WTC11 (cell line): ENCODE data around the gene POC1A. TPM values are rescaled to one million over a fixed set of nuclear protein-coding genes. Genes with fewer than 3 reads are reported as not detected.

ENCODE experiments used
- ATAC-seq: fragments of 200-7000 bp; cut with Tn5 transposase; 2 replicates; pipeline ENCODE4 v1.10.0; 2021; ENCODE audit warnings: mild to moderate bottlenecking, moderate library complexity
- CTCF ChIA-PET: fragments of 300-600 bp; sonication (Branson Sonifier 250); formaldehyde crosslinking; loops from one replicate; lab custom pipeline; 2021; ENCODE audit warnings: antibody characterized with exemption; lab: Charles Lee
- POLR2A ChIA-PET: fragments of 350-600 bp; sonication (Branson Sonifier 250); formaldehyde crosslinking; loops from one replicate; lab custom pipeline; 2021; ENCODE audit warnings: antibody characterized with exemption; lab: Charles Lee
- DNase-seq: peaks from one replicate; pipeline ENCODE4 v3.0.0; 2021; ENCODE audit warnings: low spot score
- H3K27ac Mint-ChIP-seq: 2 replicates; pipeline ENCODE4 v1.8.0; 2021; ENCODE audit warnings: mixed read lengths
- H3K27me3 Mint-ChIP-seq: 2 replicates; pipeline ENCODE4 v1.8.0; 2021; ENCODE audit warnings: low read depth, mild to moderate bottlenecking, moderate library complexity, mixed read lengths
- H3K36me3 Mint-ChIP-seq: 2 replicates; pipeline ENCODE4 v1.8.0; 2021; ENCODE audit warnings: mixed read lengths
- H3K4me1 Mint-ChIP-seq: 2 replicates; pipeline ENCODE4 v1.8.0; 2022; ENCODE audit warnings: mixed read lengths
- H3K4me3 Mint-ChIP-seq: 2 replicates; pipeline ENCODE4 v1.8.0; 2021; ENCODE audit warnings: mild to moderate bottlenecking, moderate library complexity, mixed read lengths
- H3K9me3 Mint-ChIP-seq: 2 replicates; pipeline ENCODE4 v1.8.0; 2021; ENCODE audit warnings: mixed read lengths
- AFF4 ChIP-seq: sonication (generic); formaldehyde crosslinking; IDR thresholded peaks from 2 replicates; pipeline ENCODE4 v1.8.1; 2023; ENCODE audit warnings: mild to moderate bottlenecking, missing genetic modification reagents, borderline replicate concordance
- E2F1 ChIP-seq: sonication (generic); formaldehyde crosslinking; IDR thresholded peaks from 2 replicates; pipeline ENCODE4 v1.8.0; 2022; ENCODE audit warnings: mild to moderate bottlenecking, missing genetic modification reagents
- ELF4 ChIP-seq: sonication (generic); formaldehyde crosslinking; IDR thresholded peaks from 2 replicates; pipeline ENCODE4 v1.8.1; 2022; ENCODE audit warnings: low read depth, mild to moderate bottlenecking, moderate library complexity, missing genetic modification reagents
- EMX1 ChIP-seq: fragments of 250-450 bp; sonication (Bioruptor Pico); IDR thresholded peaks from 2 replicates; pipeline ENCODE4 v1.8.0; 2021; ENCODE audit warnings: mild to moderate bottlenecking
- FOXP4 ChIP-seq: sonication (generic); formaldehyde crosslinking; IDR thresholded peaks from 2 replicates; pipeline ENCODE4 v1.8.0; 2022; ENCODE audit warnings: mild to moderate bottlenecking, missing genetic modification reagents
- KAT7 ChIP-seq: sonication (generic); formaldehyde crosslinking; IDR thresholded peaks from 2 replicates; pipeline ENCODE4 v1.8.1; 2023; ENCODE audit warnings: missing genetic modification reagents, mild to moderate bottlenecking, borderline replicate concordance
- MAX ChIP-seq: sonication (generic); formaldehyde crosslinking; IDR thresholded peaks from 2 replicates; pipeline ENCODE4 v1.8.0; 2022; ENCODE audit warnings: mild to moderate bottlenecking, missing genetic modification reagents
- NFATC4 ChIP-seq: fragments of 250-450 bp; sonication (Bioruptor Pico); IDR thresholded peaks from 2 replicates; pipeline ENCODE4 v1.9.0; 2021; ENCODE audit warnings: mild to moderate bottlenecking
- NR1H2 ChIP-seq: sonication (generic); formaldehyde crosslinking; IDR thresholded peaks from 2 replicates; pipeline ENCODE4 v1.9.0; 2021; ENCODE audit warnings: mild to moderate bottlenecking, moderate library complexity, missing genetic modification reagents
- PREB ChIP-seq: sonication (generic); formaldehyde crosslinking; IDR thresholded peaks from 2 replicates; pipeline ENCODE4 v1.8.1; 2022; ENCODE audit warnings: mild to moderate bottlenecking, missing genetic modification reagents, moderate library complexity, borderline replicate concordance
- PRRX2 ChIP-seq: fragments of 250-450 bp; sonication (Bioruptor Pico); IDR thresholded peaks from 2 replicates; pipeline ENCODE4 v1.8.0; 2021; ENCODE audit warnings: mild to moderate bottlenecking
- TCF7 ChIP-seq: sonication (generic); formaldehyde crosslinking; IDR thresholded peaks from 2 replicates; pipeline ENCODE4 v1.8.0; 2022; ENCODE audit warnings: mild to moderate bottlenecking, low read depth, missing genetic modification reagents, moderate library complexity
- TP53 ChIP-seq: sonication (generic); formaldehyde crosslinking; IDR thresholded peaks from 2 replicates; pipeline ENCODE4 v1.8.1; 2023; ENCODE audit warnings: mild to moderate bottlenecking, missing genetic modification reagents
- USF1 ChIP-seq: sonication (generic); formaldehyde crosslinking; IDR thresholded peaks from 2 replicates; pipeline ENCODE4 v1.8.0; 2022; ENCODE audit warnings: mild to moderate bottlenecking, missing genetic modification reagents
- USF2 ChIP-seq: sonication (generic); formaldehyde crosslinking; IDR thresholded peaks from 2 replicates; pipeline ENCODE4 v1.8.1; 2023; ENCODE audit warnings: mild to moderate bottlenecking, missing genetic modification reagents, moderate library complexity
- ZMAT4 ChIP-seq: fragments of 250-450 bp; sonication (Bioruptor Pico); IDR thresholded peaks from 2 replicates; pipeline ENCODE4 v1.9.0; 2021; ENCODE audit warnings: mild to moderate bottlenecking
- ZNF121 ChIP-seq: sonication (generic); formaldehyde crosslinking; IDR thresholded peaks from 2 replicates; pipeline ENCODE4 v1.8.0; 2023; ENCODE audit warnings: missing genetic modification reagents
- ZNF263 ChIP-seq: sonication (generic); formaldehyde crosslinking; IDR thresholded peaks from 2 replicates; pipeline ENCODE4 v1.8.1; 2022; ENCODE audit warnings: low read depth, mild to moderate bottlenecking, moderate library complexity, missing genetic modification reagents
- ZNF416 ChIP-seq: fragments of 250-450 bp; sonication (Bioruptor Pico); IDR thresholded peaks from 2 replicates; pipeline ENCODE4 v1.9.0; 2021; ENCODE audit warnings: mild to moderate bottlenecking, inconsistent platforms
- ZNF423 ChIP-seq: fragments of 250-450 bp; sonication (Bioruptor Pico); IDR thresholded peaks from 2 replicates; pipeline ENCODE4 v2.1.2; 2022; ENCODE audit warnings: mild to moderate bottlenecking, moderate library complexity
- ZNF671 ChIP-seq: fragments of 250-450 bp; sonication (Bioruptor Pico); IDR thresholded peaks from 2 replicates; pipeline ENCODE4 v1.8.0; 2021; ENCODE audit warnings: mild to moderate bottlenecking
- total RNA-seq: library from RNA; stranded (reverse); gene quantifications from 3 replicates; pipeline ENCODE4 v1.2.3, GENCODE V29; 2021

The POC1A gene
- total RNA-seq, 1 experiment from 2014 or later, result 31.3 TPM

- Mint-ChIP-seq H3K4me3 (no peak overlapping the region), H3K4me1 (peaks cover 3% of the 10 kb centered on the region; the same call in 1 of the 2 replicates), H3K27ac (no peak overlapping the region), H3K9me3 (peaks cover 24% of the 10 kb centered on the region), H3K36me3 (peaks cover 54% of the 10 kb centered on the region), H3K27me3 (no peaks in the 10 kb centered on the region)
- POLR2A ChIA-PET, result interaction anchor here (0.6 to 0.7 kb wide), 2 partner anchors 38 to 40 kb away, joined by 4 read pairs; no protein-coding TSS in a partner anchor
- TF ChIP-seq FOXP4 (no peak), E2F1 (CRISPR knock-in tag) (no peak), ZNF423 (CRISPR knock-in tag) (no peak), NR1H2 (CRISPR knock-in tag) (no peak), KAT7 (CRISPR knock-in tag) (no peak), NFATC4 (CRISPR knock-in tag) (no peak), ZMAT4 (CRISPR knock-in tag) (no peak), TCF7 (CRISPR knock-in tag) (no peak), MAX (CRISPR knock-in tag) (no peak)
- ATAC-seq (no peak), DNase-seq (no peak)
- CTCF ChIA-PET, result interaction anchor here (2.0 kb wide), 1 partner anchor 100 kb away, joined by 11 read pairs; no protein-coding TSS in a partner anchor
These were observed 49.3 kb downstream of the POC1A start for GRCh38 chr3:52104684-52105640.

GRCh38 chr3:52102934-52103333 lies 51.3 kb downstream of the POC1A start:
- Mint-ChIP-seq H3K27me3 (no peaks in the 10 kb centered on the region), H3K36me3 (peaks cover 53% of the 10 kb centered on the region)
- TF ChIP-seq ZNF121 (CRISPR knock-in tag), result no peak
- TF ChIP-seq USF1 (CRISPR knock-in tag), result no peak
- TF ChIP-seq PREB (CRISPR knock-in tag), result no peak
- TF ChIP-seq FOXP4, result no peak
- TF ChIP-seq ZNF671 (CRISPR knock-in tag), result no peak
- no peak for TF ChIP-seq TP53 (CRISPR knock-in tag)
- TF ChIP-seq EMX1 (CRISPR knock-in tag), result no peak
- TF ChIP-seq ZNF416 (CRISPR knock-in tag), result no peak
- TF ChIP-seq ZNF263 (CRISPR knock-in tag), result no peak
- TF ChIP-seq AFF4 (CRISPR knock-in tag), result no peak
- no peak for TF ChIP-seq USF2 (CRISPR knock-in tag)
- TF ChIP-seq PRRX2 (CRISPR knock-in tag), result no peak
- TF ChIP-seq ELF4, result no peak

More at GRCh38 chr3:52102934-52103333, 51.3 kb downstream of the POC1A start:
- DNase-seq (no peak), ATAC-seq (no peak)
- Mint-ChIP-seq H3K27ac (no peak overlapping the region), H3K4me3 (no peak overlapping the region), H3K9me3 (peaks cover 24% of the 10 kb centered on the region), H3K4me1 (peaks cover 3% of the 10 kb centered on the region; the same call in 1 of the 2 replicates)
- ChIA-PET CTCF (no interaction called here), POLR2A (no interaction called here)
